Measurements from ENCODE around the gene RPS2. TPM values are rescaled to one million over a fixed set of nuclear protein-coding genes. Genes with fewer than 3 reads are reported as not detected.

RPS2 gene
- total RNA-seq, 6 experiments from 2014 or later: 2,281 to 2,831 (median 2,477) TPM

DNA sequence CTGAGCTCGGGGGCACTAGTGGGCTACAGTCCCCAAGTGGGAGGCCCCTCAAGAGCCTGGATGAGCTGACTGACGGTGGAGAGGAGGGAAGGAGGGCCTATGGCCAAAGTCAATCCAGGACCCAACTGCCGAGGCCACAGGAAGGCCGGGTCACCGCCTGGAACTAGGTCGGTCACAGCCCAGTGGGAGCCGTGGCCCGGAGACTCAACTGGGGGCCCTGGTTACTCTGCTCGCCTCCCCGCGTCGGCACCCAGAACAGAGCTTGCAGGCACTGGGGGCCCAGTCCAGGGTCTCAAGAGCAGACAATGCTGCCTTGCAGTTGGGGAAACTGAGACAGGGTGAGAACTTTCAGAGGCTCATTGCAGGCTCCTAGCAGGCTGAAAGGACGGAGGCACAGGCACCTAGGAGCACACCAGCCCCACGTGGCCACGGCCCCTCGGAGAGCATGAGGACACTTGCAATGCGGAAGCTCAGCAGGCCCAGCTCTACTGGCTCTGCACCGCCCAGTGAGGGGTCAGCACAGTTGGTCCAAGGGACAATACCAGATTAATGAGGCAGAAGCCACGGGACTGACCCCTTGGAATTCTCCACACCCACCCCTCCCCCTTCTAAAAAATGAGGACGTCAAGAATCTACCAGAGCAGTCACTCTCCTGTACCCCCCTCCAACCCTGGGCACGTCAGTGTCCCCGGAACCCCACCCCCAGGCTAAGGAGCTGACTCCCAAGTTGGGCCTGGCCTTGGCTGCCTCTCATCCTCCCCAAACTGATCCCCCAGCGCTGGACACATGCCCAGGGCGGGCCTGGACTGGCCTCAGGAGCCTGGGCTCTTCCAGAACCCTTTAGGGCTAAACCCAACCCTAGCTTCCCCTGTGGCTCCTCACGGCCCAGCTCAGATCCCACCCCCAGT, 48.6 kb downstream of the RPS2 start:
- H3K27me3 Mint-ChIP-seq (ENCODE audit: insufficient read depth): peaks cover 39% of the 10 kb centered on the region
- no peak for DNase-seq
- H3K4me3 Mint-ChIP-seq: no peak overlapping the region

DNA sequence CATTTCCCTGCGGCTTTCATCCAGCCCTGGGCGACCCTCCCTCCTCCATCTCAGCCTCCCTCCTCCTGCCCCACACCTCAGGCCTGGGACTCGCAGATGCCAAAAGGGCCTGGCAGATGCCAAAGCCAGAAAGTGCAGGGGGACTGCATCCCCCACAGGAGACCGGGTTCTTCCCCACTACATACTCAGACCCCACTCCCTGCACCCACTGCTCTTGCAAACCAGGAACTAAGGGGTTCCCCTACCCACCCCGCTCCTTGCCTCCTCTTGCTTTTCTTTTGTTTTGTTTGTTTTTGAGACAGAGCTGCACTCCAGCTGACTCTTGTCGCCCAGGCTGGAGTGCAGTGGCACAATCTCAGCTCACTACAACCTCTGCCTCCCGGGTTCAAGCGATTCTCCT, 49.6 kb downstream of the RPS2 start:
- no peak overlapping the region for H3K27ac Mint-ChIP-seq
- no peak overlapping the region for H3K4me3 Mint-ChIP-seq
- no peaks in the 10 kb centered on the region for H3K4me1 Mint-ChIP-seq (ENCODE audit: low read depth)
- no peak for DNase-seq
- H3K27me3 Mint-ChIP-seq (ENCODE audit: insufficient read depth): peaks cover 35% of the 10 kb centered on the region
- H3K36me3 Mint-ChIP-seq (ENCODE audit: low read depth): no peaks in the 10 kb centered on the region
- no peaks in the 10 kb centered on the region for H3K9me3 Mint-ChIP-seq
- TF ChIP-seq, protein P1, sequence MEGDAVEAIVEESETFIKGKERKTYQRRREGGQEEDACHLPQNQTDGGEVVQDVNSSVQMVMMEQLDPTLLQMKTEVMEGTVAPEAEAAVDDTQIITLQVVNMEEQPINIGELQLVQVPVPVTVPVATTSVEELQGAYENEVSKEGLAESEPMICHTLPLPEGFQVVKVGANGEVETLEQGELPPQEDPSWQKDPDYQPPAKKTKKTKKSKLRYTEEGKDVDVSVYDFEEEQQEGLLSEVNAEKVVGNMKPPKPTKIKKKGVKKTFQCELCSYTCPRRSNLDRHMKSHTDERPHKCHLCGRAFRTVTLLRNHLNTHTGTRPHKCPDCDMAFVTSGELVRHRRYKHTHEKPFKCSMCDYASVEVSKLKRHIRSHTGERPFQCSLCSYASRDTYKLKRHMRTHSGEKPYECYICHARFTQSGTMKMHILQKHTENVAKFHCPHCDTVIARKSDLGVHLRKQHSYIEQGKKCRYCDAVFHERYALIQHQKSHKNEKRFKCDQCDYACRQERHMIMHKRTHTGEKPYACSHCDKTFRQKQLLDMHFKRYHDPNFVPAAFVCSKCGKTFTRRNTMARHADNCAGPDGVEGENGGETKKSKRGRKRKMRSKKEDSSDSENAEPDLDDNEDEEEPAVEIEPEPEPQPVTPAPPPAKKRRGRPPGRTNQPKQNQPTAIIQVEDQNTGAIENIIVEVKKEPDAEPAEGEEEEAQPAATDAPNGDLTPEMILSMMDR (IDR thresholded peaks at IDR 0.05): no peak

More for the DNA sequence above, 48.6 kb downstream of the RPS2 start:
- Mint-ChIP-seq H3K36me3 (ENCODE audit: low read depth) (no peaks in the 10 kb centered on the region), H3K9me3 (no peaks in the 10 kb centered on the region), H3K4me1 (ENCODE audit: low read depth) (no peaks in the 10 kb centered on the region), H3K27ac (no peak overlapping the region)
- TF ChIP-seq, protein P1 (IDR thresholded peaks at IDR 0.05): no peak

DNA sequence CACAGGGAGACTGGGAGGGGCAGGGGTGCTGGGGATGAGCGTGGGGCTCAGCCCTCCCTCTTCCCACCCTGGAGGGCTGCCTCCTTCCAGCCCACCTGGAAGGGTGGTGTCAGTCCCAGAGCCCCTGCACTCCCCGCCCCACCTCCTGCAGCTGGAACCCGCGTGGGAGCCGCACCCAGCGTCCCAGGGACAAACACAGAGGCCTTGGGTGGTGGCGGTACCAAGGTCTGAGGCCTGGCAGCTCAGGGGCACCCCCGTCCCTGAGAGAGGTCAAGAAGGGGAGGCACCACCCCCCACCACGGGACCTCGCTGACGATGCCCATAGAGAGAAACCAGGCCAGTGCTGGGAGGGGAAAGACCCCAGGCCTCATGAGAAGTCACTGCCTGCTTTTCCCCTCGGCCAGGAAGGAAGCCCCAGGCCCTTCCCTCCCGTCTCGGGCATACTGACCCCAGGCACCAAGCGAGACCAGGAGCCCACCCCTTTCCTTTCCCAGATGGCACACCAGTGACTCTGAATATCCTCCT, 50.5 kb downstream of the RPS2 start:
- Mint-ChIP-seq H3K4me1 (ENCODE audit: low read depth) (no peaks in the 10 kb centered on the region), H3K4me3 (no peak overlapping the region)

DNA sequence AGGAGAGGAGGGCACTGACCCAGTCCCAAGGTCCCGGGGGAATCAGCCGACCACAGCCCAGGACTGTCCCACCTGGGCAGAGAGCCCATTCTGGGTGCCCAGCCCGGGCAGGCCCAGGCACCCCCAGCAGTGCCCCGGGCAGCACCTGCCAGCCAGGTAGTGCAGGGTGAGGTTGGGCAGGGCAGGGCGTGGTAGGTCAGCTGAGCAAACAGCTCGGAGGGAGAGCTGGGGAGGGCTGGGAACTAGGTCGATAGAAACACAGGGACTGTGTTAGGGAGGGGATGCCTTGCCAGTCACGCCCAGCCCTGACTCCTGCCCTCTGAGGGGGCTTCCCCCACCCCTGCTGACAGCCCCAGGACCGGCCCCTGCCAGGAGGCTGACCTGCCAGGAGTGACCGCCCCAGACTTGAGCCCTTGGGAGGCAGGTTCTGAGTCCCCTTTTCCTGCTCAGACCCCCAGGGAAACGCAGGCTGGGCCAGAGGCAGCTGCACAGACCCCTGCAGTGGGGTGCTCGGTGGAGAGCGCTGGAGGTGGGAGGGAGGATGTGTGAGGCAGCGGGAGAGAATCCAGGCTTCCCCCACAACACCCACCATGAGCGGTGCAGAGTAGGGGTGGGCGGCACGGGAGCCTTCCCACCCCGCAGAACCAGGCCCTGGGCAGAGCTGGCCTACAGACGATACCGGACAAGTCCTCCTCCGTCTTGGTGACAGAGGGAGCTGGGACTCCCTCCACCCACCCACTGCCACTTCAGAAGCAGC, 51.1 kb downstream of the RPS2 start:
- Mint-ChIP-seq H3K27me3 (ENCODE audit: insufficient read depth) (peaks cover 41% of the 10 kb centered on the region), H3K36me3 (ENCODE audit: low read depth) (no peaks in the 10 kb centered on the region), H3K27ac (no peak overlapping the region), H3K4me1 (ENCODE audit: low read depth) (no peaks in the 10 kb centered on the region), H3K4me3 (no peak overlapping the region), H3K9me3 (no peaks in the 10 kb centered on the region)
- TF ChIP-seq, protein P1 (IDR thresholded peaks at IDR 0.05): no peak
- DNase-seq: no peak

More for the DNA sequence above, 50.5 kb downstream of the RPS2 start:
- DNase-seq: no peak
- Mint-ChIP-seq H3K36me3 (ENCODE audit: low read depth) (no peaks in the 10 kb centered on the region), H3K27ac (no peak overlapping the region), H3K9me3 (no peaks in the 10 kb centered on the region), H3K27me3 (ENCODE audit: insufficient read depth) (peaks cover 39% of the 10 kb centered on the region)
- TF ChIP-seq, protein P1 (IDR thresholded peaks at IDR 0.05): no peak

DNA sequence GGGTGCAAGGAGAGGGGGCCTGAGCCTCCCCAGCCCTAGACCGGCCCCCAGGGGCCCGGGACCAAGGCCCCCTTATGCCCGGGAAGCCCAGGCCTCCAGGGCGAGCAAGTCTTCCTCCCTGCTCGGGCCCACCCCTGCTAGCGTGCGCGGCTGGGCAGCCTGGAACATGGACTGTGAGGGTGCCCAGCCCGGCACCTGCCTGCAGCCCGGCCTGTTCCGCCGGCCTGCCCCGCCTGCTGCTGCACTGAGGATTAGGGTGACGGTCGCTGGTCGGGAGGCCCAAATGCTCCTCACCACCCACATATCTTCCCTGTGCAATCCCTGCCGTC, 52.4 kb downstream of the RPS2 start:
- no peaks in the 10 kb centered on the region for H3K36me3 Mint-ChIP-seq (ENCODE audit: low read depth)
- DNase-seq: no peak
- no peaks in the 10 kb centered on the region for H3K9me3 Mint-ChIP-seq
- TF ChIP-seq, protein P1 (IDR thresholded peaks at IDR 0.05): no peak
- H3K27ac Mint-ChIP-seq: no peak overlapping the region
- no peaks in the 10 kb centered on the region for H3K4me1 Mint-ChIP-seq (ENCODE audit: low read depth)
- H3K27me3 Mint-ChIP-seq (ENCODE audit: insufficient read depth): peaks cover 41% of the 10 kb centered on the region
- H3K4me3 Mint-ChIP-seq: no peak overlapping the region

Other genes with a start within 250 kb of the RPS2 start
- gene NME3, start 193.3 kb downstream of the RPS2 start, total RNA-seq (2021; fragmentation: NEBNext Ultra II Directional; extraction: Animal tissue kit (Norgen Biotek cat#: 25700)): 10 to 100 TPM; 28.2 to 61.0 (median 31.3) TPM
- 10 to 100 TPM; 11.4 to 16.1 (median 12.3) TPM for gene EME2, start 192.0 kb downstream of the RPS2 start, total RNA-seq (2021; fragmentation: NEBNext Ultra II Directional; extraction: Animal tissue kit (Norgen Biotek cat#: 25700))
- 100 to 1,000 TPM; 122 to 161 (median 132) TPM for gene MRPS34, start 191.7 kb downstream of the RPS2 start, total RNA-seq (2021; fragmentation: NEBNext Ultra II Directional; extraction: Animal tissue kit (Norgen Biotek cat#: 25700))
- gene SPSB3, start 182.3 kb downstream of the RPS2 start, total RNA-seq (2021; fragmentation: NEBNext Ultra II Directional; extraction: Animal tissue kit (Norgen Biotek cat#: 25700)): 10 to 100 TPM; 12.3 to 15.8 (median 13.9) TPM
- gene NUBP2, start 181.9 kb downstream of the RPS2 start, total RNA-seq (2021; fragmentation: NEBNext Ultra II Directional; extraction: Animal tissue kit (Norgen Biotek cat#: 25700)): 10 to 100 TPM; 41.5 to 53.8 (median 43.5) TPM
- not detected for gene IGFALS, start 171.1 kb downstream of the RPS2 start, total RNA-seq (2021; fragmentation: NEBNext Ultra II Directional; extraction: Animal tissue kit (Norgen Biotek cat#: 25700))
- 10 to 100 TPM; 34.2 to 55.3 (median 38.7) TPM for gene HAGH, start 138.0 kb downstream of the RPS2 start, total RNA-seq (2021; fragmentation: NEBNext Ultra II Directional; extraction: Animal tissue kit (Norgen Biotek cat#: 25700))
- 10 to 100 TPM; 29.4 to 40.7 (median 31.2) TPM for gene FAHD1, start 137.6 kb downstream of the RPS2 start, total RNA-seq (2021; fragmentation: NEBNext Ultra II Directional; extraction: Animal tissue kit (Norgen Biotek cat#: 25700))
- gene MEIOB, start 92.7 kb downstream of the RPS2 start, total RNA-seq (2021; fragmentation: NEBNext Ultra II Directional; extraction: Animal tissue kit (Norgen Biotek cat#: 25700)): not detected
- not detected for gene HS3ST6, start 46.4 kb downstream of the RPS2 start, total RNA-seq (2021; fragmentation: NEBNext Ultra II Directional; extraction: Animal tissue kit (Norgen Biotek cat#: 25700))
- gene MSRB1, start 21.6 kb downstream of the RPS2 start, total RNA-seq (2021; fragmentation: NEBNext Ultra II Directional; extraction: Animal tissue kit (Norgen Biotek cat#: 25700)): 10 to 100 TPM; 21.0 to 27.4 (median 22.7) TPM
- not detected for gene RPL3L, start 10.1 kb downstream of the RPS2 start, total RNA-seq (2021; fragmentation: NEBNext Ultra II Directional; extraction: Animal tissue kit (Norgen Biotek cat#: 25700))
- gene NDUFB10, start 5.3 kb downstream of the RPS2 start, total RNA-seq (2021; fragmentation: NEBNext Ultra II Directional; extraction: Animal tissue kit (Norgen Biotek cat#: 25700)): 100 to 1,000 TPM; 146 to 190 (median 173) TPM
- gene RNF151, start 2.0 kb upstream of the RPS2 start, total RNA-seq (2021; fragmentation: NEBNext Ultra II Directional; extraction: Animal tissue kit (Norgen Biotek cat#: 25700)): not detected
- 10 to 100 TPM; 42.4 to 47.3 (median 44.1) TPM for gene TBL3, start 7.2 kb upstream of the RPS2 start, total RNA-seq (2021; fragmentation: NEBNext Ultra II Directional; extraction: Animal tissue kit (Norgen Biotek cat#: 25700))
- under 1 TPM in 3 of 6 experiments, not detected in 3; 0.28 to 0.46 (median 0.45) TPM for gene NOXO1, start 16.6 kb upstream of the RPS2 start, total RNA-seq (2021; fragmentation: NEBNext Ultra II Directional; extraction: Animal tissue kit (Norgen Biotek cat#: 25700))
- 10 to 100 TPM; 28.8 to 45.5 (median 40.2) TPM for gene GFER, start 19.4 kb upstream of the RPS2 start, total RNA-seq (2021; fragmentation: NEBNext Ultra II Directional; extraction: Animal tissue kit (Norgen Biotek cat#: 25700))
- 1 to 10 TPM in 5 of 6 experiments, under 1 TPM in 1; 0.96 to 1.4 (median 1.2) TPM for gene SYNGR3, start 25.1 kb upstream of the RPS2 start, total RNA-seq (2021; fragmentation: NEBNext Ultra II Directional; extraction: Animal tissue kit (Norgen Biotek cat#: 25700))
- 10 to 100 TPM; 37.1 to 48.1 (median 40.7) TPM for gene ZNF598, start 45.0 kb upstream of the RPS2 start, total RNA-seq (2021; fragmentation: NEBNext Ultra II Directional; extraction: Animal tissue kit (Norgen Biotek cat#: 25700))
- gene NPW, start 55.0 kb upstream of the RPS2 start, total RNA-seq (2021; fragmentation: NEBNext Ultra II Directional; extraction: Animal tissue kit (Norgen Biotek cat#: 25700)): 1 to 10 TPM in 4 of 6 experiments, under 1 TPM in 2; 0.57 to 2.1 (median 1.4) TPM
- gene NHERF2, start 62.1 kb upstream of the RPS2 start, total RNA-seq (2021; fragmentation: NEBNext Ultra II Directional; extraction: Animal tissue kit (Norgen Biotek cat#: 25700)): 100 to 1,000 TPM; 140 to 177 (median 152) TPM
- 10 to 100 TPM; 23.7 to 31.5 (median 26.4) TPM for gene NTHL1, start 83.0 kb upstream of the RPS2 start, total RNA-seq (2021; fragmentation: NEBNext Ultra II Directional; extraction: Animal tissue kit (Norgen Biotek cat#: 25700))
- gene TSC2, start 83.2 kb upstream of the RPS2 start, total RNA-seq (2021; fragmentation: NEBNext Ultra II Directional; extraction: Animal tissue kit (Norgen Biotek cat#: 25700)): 10 to 100 TPM; 72.0 to 88.3 (median 83.2) TPM
- 100 to 1,000 TPM in 1 of 6 experiments, 10 to 100 TPM in 5; 77.9 to 118 (median 82.5) TPM for gene PKD1, start 171.1 kb upstream of the RPS2 start, total RNA-seq (2021; fragmentation: NEBNext Ultra II Directional; extraction: Animal tissue kit (Norgen Biotek cat#: 25700))
- gene RAB26, start 183.8 kb upstream of the RPS2 start, total RNA-seq (2021; fragmentation: NEBNext Ultra II Directional; extraction: Animal tissue kit (Norgen Biotek cat#: 25700)): 1 to 10 TPM in 1 of 6 experiments, under 1 TPM in 5; 0.31 to 1.2 (median 0.65) TPM
- 10 to 100 TPM; 81.4 to 88.3 (median 85.3) TPM for gene TRAF7, start 191.0 kb upstream of the RPS2 start, total RNA-seq (2021; fragmentation: NEBNext Ultra II Directional; extraction: Animal tissue kit (Norgen Biotek cat#: 25700))
- gene CASKIN1, start 231.8 kb upstream of the RPS2 start, total RNA-seq (2021; fragmentation: NEBNext Ultra II Directional; extraction: Animal tissue kit (Norgen Biotek cat#: 25700)): under 1 TPM; 0.06 to 0.56 (median 0.11) TPM
- 10 to 100 TPM; 32.7 to 39.4 (median 37.5) TPM for gene MLST8, start 240.6 kb upstream of the RPS2 start, total RNA-seq (2021; fragmentation: NEBNext Ultra II Directional; extraction: Animal tissue kit (Norgen Biotek cat#: 25700))
- gene BRICD5, start 246.0 kb upstream of the RPS2 start, total RNA-seq (2021; fragmentation: NEBNext Ultra II Directional; extraction: Animal tissue kit (Norgen Biotek cat#: 25700)): 1 to 10 TPM; 1.1 to 2.6 (median 1.8) TPM